ENCODE data around the gene LEO1. TPM values are rescaled to one million over a fixed set of nuclear protein-coding genes. Genes with fewer than 3 reads are reported as not detected.
"Not testable (repeated sequence)": the region's sequence is repeated elsewhere in the genome, so short reads cannot be mapped to it uniquely, and the experiment has no call there.

LEO1 gene
- total RNA-seq, 1 experiment from 2014 or later, result 60.0 TPM

DNA sequence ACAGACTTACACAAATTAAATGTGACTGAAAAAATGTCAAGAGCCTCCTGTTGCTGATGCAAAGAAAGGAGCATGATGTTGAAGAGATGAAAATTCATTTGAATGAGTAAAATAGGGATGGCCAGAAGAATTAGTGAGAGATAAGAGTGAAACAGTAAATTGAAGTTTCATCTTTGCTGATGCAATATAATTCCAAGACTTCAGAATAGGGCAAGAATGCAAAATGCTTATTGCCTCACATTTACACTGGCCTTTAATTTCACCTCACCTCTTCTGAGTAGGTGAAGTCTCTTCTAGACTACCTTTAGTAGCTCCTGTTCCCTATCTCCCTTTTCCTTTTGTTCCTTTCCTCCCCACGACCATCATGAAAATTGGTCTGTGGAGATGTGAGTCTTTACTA is 32.1 kb upstream of the LEO1 start:
- DNase-seq (ENCODE audit: low read depth), result no peak

GRCh38 chr15:52003089-52003488 is 31.5 kb upstream of the LEO1 start:
- DNase-seq (ENCODE audit: low read depth), result not testable (repeated sequence)

- DNase-seq (ENCODE audit: low read depth), result no peak
Observed at GRCh38 chr15:52002351-52002750, 30.8 kb upstream of the LEO1 start.

GRCh38 chr15:51992953-51993352 is 21.4 kb upstream of the LEO1 start:
- no peak for DNase-seq (ENCODE audit: low read depth)

DNA sequence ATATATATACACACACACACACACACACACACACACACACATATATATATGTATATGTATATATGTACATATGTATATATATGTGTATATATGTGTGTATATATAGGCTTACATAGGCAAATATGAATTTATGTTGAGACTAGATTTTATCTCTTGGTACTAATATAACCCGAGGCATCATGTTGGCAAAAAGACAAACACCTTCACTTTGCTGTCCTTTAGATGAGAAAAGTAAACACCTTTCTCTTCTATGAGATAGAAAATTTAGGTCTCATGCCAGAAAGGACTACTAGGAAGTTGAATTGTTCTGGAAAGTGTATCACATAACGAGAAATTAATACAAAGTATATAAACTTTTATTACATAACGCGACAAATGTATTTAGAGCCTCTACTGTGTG is 19.6 kb upstream of the LEO1 start:
- no peak for DNase-seq (ENCODE audit: low read depth)

GRCh38 chr15:51982770-51983103 is 11.2 kb upstream of the LEO1 start:
- DNase-seq (ENCODE audit: low read depth), result no peak

GRCh38 chr15:51982013-51982769 is 10.6 kb upstream of the LEO1 start:
- peak; percentile 97 for DNase-seq (ENCODE audit: low read depth)

- no peak for DNase-seq (ENCODE audit: low read depth)
Observed at GRCh38 chr15:51973775-51974174, 2.2 kb upstream of the LEO1 start.

GRCh38 chr15:51973220-51973619 is 1.6 kb upstream of the LEO1 start:
- DNase-seq (ENCODE audit: low read depth), result no peak

GRCh38 chr15:51971032-51971374 is 575 bp downstream of the LEO1 start:
- DNase-seq (ENCODE audit: low read depth), result no peak

- no peak for DNase-seq (ENCODE audit: low read depth)
Observed at GRCh38 chr15:51970132-51970817, 1.3 kb downstream of the LEO1 start.

DNA sequence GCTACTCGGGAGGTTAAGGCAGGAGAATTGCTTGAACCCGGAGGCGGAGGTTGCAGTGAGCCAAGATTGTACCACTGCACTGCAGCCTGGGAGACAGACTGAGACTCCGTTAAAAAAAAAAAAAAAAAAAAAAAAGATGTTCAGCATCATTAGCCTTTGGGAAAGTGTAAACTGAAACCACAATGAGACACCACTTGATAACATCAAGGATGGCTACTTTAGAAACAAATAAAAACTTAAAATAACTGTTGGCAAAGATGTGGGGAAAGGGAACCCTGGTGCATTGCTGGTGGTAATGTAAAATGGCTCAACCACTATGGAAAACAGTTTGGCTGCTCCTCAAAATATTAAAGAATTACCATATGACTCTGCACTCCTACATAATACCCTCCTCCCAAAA is 1.9 kb downstream of the LEO1 start:
- DNase-seq (ENCODE audit: low read depth), result peak; percentile 72

DNA sequence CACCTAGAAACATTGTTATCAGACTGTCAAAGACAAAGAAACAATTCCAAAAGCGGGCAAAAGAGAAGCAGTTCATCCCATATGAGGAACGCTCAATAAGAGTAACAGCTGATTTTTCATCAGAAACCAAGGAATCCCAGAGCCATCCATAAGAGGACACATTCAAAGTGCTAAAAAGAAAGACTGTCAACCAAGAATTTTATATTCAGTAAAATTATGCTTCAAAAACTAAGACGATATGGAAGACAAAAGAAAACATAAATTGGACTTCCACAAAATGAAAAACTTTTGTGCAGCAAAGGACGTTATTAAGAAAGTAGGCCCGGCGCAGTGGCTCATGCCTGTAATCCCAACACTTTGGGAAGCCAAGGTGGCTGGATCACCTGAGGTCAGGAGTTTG is 4.0 kb downstream of the LEO1 start:
- DNase-seq (ENCODE audit: low read depth), result no peak

DNA sequence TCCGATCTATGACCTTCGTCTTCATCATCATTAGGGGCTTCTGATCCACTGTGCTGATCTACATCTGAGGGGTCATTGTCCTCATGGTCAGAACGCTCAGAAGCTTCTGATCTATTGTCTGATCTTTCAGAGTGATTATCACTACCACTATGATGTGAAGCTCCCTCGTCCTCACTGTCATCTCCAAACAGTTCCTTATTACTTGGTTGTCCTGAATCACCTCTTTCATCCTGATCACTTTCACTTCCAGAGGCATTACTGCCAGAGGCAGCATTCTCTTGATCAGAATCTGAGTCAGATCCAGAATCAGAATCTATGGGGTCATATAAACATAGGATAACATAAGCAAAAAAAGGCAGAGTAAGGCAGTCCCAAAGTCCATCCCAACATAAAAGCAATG is 5.4 kb downstream of the LEO1 start:
- DNase-seq (ENCODE audit: low read depth), result no peak

- DNase-seq (ENCODE audit: low read depth), result no peak
Observed at GRCh38 chr15:51965691-51966090, 5.9 kb downstream of the LEO1 start.

DNA sequence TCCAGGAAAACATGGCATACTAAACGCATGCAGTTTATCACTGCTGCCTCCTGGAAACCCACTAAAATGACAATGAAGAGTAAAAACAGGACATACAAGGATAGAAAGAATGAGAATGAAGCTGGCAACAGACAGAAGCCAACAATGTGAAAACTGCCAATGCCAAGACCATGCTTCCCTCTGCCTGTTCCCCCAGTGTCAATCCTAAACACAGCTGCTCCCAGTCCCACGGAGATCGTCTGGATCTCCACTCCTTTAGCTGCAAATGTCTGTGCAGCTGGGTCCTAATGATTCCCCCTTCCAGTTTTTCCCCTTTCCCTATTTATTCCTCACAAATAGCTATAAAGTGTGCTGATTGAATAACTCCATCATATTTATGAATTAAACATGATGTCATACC is 16.1 kb downstream of the LEO1 start:
- no peak for DNase-seq (ENCODE audit: low read depth)

- DNase-seq (ENCODE audit: low read depth), result no peak
Observed at GRCh38 chr15:51952805-51953204, 18.8 kb downstream of the LEO1 start.

- DNase-seq (ENCODE audit: low read depth), result no peak
Observed at GRCh38 chr15:51947124-51947523, 24.5 kb downstream of the LEO1 start.

- no peak for DNase-seq (ENCODE audit: low read depth)
Observed at GRCh38 chr15:51939216-51939615, 32.4 kb downstream of the LEO1 start.

- DNase-seq (ENCODE audit: low read depth), result no peak
Observed at GRCh38 chr15:51938286-51938685, 33.3 kb downstream of the LEO1 start.

- DNase-seq (ENCODE audit: low read depth), result no peak
Observed at GRCh38 chr15:51936105-51936478, 35.5 kb downstream of the LEO1 start.

DNA sequence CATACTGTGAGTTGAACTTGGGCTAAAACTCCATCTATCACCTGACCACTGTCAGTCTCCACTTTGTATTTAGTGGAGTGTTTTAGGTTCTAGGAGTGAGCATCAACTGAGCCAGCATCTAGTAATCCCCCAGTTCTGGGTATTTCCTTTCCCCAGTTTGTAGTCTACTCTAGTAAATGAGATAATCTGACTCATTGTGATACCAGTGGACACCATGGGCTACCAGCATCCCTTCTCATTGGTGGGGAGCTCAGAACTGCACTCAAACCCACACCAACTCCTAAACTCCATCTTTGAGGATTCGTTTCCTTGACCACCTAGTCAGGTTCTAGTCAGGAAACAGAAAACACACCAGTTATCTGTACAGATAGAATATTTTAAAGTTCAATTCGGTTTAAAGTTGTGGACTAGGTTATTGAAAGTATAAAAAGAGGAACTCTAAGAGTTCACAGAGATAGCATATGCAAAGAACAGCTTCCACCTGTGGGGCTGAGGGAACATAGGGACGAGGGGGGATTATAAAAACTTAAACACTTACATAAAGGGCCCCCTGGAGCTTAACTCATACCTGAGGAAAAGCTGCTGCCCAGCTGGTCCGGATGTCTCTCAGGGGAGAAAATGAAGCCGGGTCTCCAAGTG is 36.0 kb downstream of the LEO1 start:
- no peak for DNase-seq (ENCODE audit: low read depth)

GRCh38 chr15:51932161-51932560 is 39.4 kb downstream of the LEO1 start:
- DNase-seq (ENCODE audit: low read depth), result no peak

Measured in RPMI7951 (cell line).